A673 (cell line): ENCODE results near the gene CGB3. TPM values are rescaled to one million over a fixed set of nuclear protein-coding genes. Genes with fewer than 3 reads are reported as not detected.

Source experiments
- BruUV-seq: library from RNA; stranded (reverse); fragments of 400-500 nt; replicated peaks from 2 replicates; lab custom pipeline; 2021; lab: Mats Ljungman, UMichigan
- CTCF ChIA-PET: fragments of 300-600 bp; sonication (Branson Sonifier 250); formaldehyde crosslinking; loops from one replicate; lab custom pipeline; 2022; ENCODE audit warnings: antibody characterized with exemption; lab: Charles Lee
- POLR2A ChIA-PET: fragments of 300-600 bp; sonication (Branson Sonifier 250); formaldehyde crosslinking; loops from one replicate; lab custom pipeline; 2022; ENCODE audit warnings: antibody characterized with exemption; ENCODE audit not compliant: low non-redundant PET; lab: Charles Lee
- DNase-seq: peaks from one replicate; pipeline ENCODE4 v3.0.0-alpha.2; 2015; ENCODE audit warnings: low spot score
- H3K27ac ChIP-seq: fragments of 200-600 bp; sonication (generic); 2 replicates; pipeline ENCODE4 v1.5.1; 2016; ENCODE audit warnings: mixed run types, low read depth, mild to moderate bottlenecking, mixed read lengths, antibody characterized with exemption, low read length; ENCODE audit not compliant: poor library complexity, severe bottlenecking
- H3K27me3 ChIP-seq: fragments of 200-600 bp; sonication (generic); replicated peaks from 2 replicates; pipeline ENCODE4 v1.6.1; 2017; ENCODE audit warnings: mixed run types, low read depth, mild to moderate bottlenecking, mixed read lengths, antibody characterized with exemption, low read length; ENCODE audit not compliant: insufficient read depth, poor library complexity
- H3K36me3 ChIP-seq: fragments of 200-600 bp; sonication (generic); 2 replicates; pipeline ENCODE4 v1.6.1; 2016; ENCODE audit warnings: mixed run types, mild to moderate bottlenecking, mixed read lengths, antibody characterized with exemption, low read length; ENCODE audit not compliant: insufficient read depth, poor library complexity, severe bottlenecking
- H3K4me1 ChIP-seq: fragments of 200-600 bp; sonication (generic); 2 replicates; pipeline ENCODE4 v1.6.1; 2017; ENCODE audit warnings: mixed run types, mild to moderate bottlenecking, mixed read lengths, antibody characterized with exemption, low read length; ENCODE audit not compliant: insufficient read depth, poor library complexity, severe bottlenecking
- H3K4me3 ChIP-seq: fragments of 200-600 bp; sonication (generic); 2 replicates; pipeline ENCODE4 v1.5.1; 2016; ENCODE audit warnings: low read depth, mixed run types, mild to moderate bottlenecking, mixed read lengths, low read length; ENCODE audit not compliant: poor library complexity, severe bottlenecking
- H3K9me3 ChIP-seq: fragments of 200-600 bp; sonication (generic); 2 replicates; pipeline ENCODE4 v1.6.1; 2016; ENCODE audit warnings: mixed run types, low read depth, mild to moderate bottlenecking, mixed read lengths, antibody characterized with exemption, low read length; ENCODE audit not compliant: poor library complexity, severe bottlenecking
- EZH2 ChIP-seq: fragments of 200-600 bp; sonication (generic); IDR thresholded peaks from 2 replicates; pipeline ENCODE4 v1.6.1; 2017; ENCODE audit warnings: borderline replicate concordance, low read depth, mild to moderate bottlenecking, mixed read lengths, antibody characterized with exemption, low read length; ENCODE audit not compliant: poor library complexity, severe bottlenecking
- intact Hi-C: fragments of 100-400 bp; cut with micrococcal nuclease; formaldehyde crosslinking; loops from one replicate; pipeline ENCODE4 v1.10.0; 2022; ENCODE audit not compliant: unreplicated experiment
- total RNA-seq: library from RNA; stranded (reverse); gene quantifications from 2 replicates; pipeline ENCODE4 v1.2.3, GENCODE V29; 2021
- TF ChIP-seq, protein P1 (sequence below): fragments of 300-800, 200-600 bp; sonication (generic); conservative IDR thresholded peaks from 2 replicates; pipeline ENCODE4 v1.5.1; 2017; ENCODE audit warnings: low read depth, mild to moderate bottlenecking, antibody characterized with exemption, low read length, moderate library complexity, mixed read lengths

CGB3 gene
- total RNA-seq, 1 experiment from 2014 or later = not detected

DNA sequence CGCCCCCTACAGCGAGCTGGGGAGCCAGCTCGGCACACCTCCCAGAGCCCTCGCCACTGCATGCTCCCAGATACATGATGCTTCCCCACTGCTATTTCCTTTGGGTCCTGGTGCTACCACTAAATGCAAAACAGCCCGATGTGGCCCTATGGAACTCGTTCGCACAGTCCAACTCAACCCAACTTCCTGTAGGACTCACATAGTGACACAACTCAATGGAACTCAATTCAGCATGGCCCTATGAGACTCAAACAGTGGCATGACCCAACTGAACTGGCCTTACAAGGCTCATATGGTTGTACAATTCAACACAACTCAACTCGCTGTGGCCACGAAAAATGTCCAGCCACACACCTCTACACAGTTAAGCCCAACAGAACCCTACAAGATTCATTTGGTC lies 44.9 kb upstream of the CGB3 start:
- no peak overlapping the region for H3K27ac ChIP-seq
- H3K4me1 ChIP-seq = peaks cover 14% of the 10 kb centered on the region
- no peak overlapping the region for H3K4me3 ChIP-seq
- TF ChIP-seq, protein P1, sequence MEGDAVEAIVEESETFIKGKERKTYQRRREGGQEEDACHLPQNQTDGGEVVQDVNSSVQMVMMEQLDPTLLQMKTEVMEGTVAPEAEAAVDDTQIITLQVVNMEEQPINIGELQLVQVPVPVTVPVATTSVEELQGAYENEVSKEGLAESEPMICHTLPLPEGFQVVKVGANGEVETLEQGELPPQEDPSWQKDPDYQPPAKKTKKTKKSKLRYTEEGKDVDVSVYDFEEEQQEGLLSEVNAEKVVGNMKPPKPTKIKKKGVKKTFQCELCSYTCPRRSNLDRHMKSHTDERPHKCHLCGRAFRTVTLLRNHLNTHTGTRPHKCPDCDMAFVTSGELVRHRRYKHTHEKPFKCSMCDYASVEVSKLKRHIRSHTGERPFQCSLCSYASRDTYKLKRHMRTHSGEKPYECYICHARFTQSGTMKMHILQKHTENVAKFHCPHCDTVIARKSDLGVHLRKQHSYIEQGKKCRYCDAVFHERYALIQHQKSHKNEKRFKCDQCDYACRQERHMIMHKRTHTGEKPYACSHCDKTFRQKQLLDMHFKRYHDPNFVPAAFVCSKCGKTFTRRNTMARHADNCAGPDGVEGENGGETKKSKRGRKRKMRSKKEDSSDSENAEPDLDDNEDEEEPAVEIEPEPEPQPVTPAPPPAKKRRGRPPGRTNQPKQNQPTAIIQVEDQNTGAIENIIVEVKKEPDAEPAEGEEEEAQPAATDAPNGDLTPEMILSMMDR = no peak
- TF ChIP-seq EZH2 = no peak
- H3K27me3 ChIP-seq = peaks cover 24% of the 10 kb centered on the region
- no peaks in the 10 kb centered on the region for H3K9me3 ChIP-seq
- ChIA-PET CTCF (interaction anchor here (0.5 to 1.0 kb wide), 2 partner anchors 70 to 1084 kb away, joined by 4 to 5 read pairs; no protein-coding TSS in a partner anchor), POLR2A (no interaction called here)
- no peaks in the 10 kb centered on the region for H3K36me3 ChIP-seq
- BruUV-seq = no TSS peak
- no peak for DNase-seq
- intact Hi-C loops = no loop called here

GRCh38 chr19:49067554-49067953 lies 43.4 kb upstream of the CGB3 start:
- ChIA-PET CTCF (interaction anchor here (0.6 to 0.9 kb wide), 3 partner anchors 20 to 71 kb away, joined by 3 to 5 read pairs (median 3); no protein-coding TSS in a partner anchor), POLR2A (no interaction called here)
- TF ChIP-seq, protein P1 = no peak
- no peak for TF ChIP-seq EZH2
- Histone ChIP-seq H3K4me1 (peaks cover 14% of the 10 kb centered on the region), H3K4me3 (no peak overlapping the region), H3K27ac (no peak overlapping the region), H3K27me3 (peaks cover 10% of the 10 kb centered on the region), H3K36me3 (no peaks in the 10 kb centered on the region), H3K9me3 (no peaks in the 10 kb centered on the region)
- intact Hi-C loops = no loop called here
- BruUV-seq = no TSS peak
- DNase-seq = no peak

DNA sequence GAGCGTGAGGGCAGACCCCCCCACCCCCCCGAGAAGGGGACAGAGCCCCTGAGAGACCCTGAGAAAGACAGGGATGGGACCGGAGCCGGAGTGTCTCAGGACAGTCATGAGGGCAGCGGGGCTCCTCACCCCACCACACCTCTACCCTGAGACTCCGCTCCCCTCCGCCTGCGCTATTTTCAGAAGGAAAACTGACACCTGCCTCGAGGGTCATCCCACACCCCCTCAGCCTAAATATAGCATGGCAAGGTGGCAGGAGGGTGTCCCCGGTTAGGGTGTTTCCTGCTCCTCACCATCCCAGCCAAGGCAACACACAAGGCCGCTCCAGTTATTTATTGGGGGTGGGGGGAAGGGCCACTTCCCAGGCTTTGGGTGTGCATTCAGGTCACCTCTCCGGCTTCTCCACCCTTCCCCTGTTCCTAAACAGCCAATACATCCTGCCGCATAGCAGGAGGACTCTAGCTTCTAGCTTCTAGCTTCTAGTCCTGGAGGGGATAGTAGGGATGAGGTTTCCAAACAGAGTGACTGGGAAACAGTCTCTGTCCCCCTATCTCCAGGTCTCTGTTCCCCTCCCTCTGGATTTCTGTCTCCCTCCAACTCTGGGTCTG lies 41.9 kb upstream of the CGB3 start:
- no peak for DNase-seq
- ChIA-PET POLR2A (no interaction called here), CTCF (interaction anchor here (1.5 kb wide), 1 partner anchor 66 kb away, joined by 4 read pairs; no protein-coding TSS in a partner anchor)
- Histone ChIP-seq H3K27me3 (no peaks in the 10 kb centered on the region), H3K36me3 (no peaks in the 10 kb centered on the region), H3K27ac (no peak overlapping the region), H3K9me3 (no peaks in the 10 kb centered on the region), H3K4me3 (no peak overlapping the region), H3K4me1 (peaks cover 9% of the 10 kb centered on the region)
- intact Hi-C loops = no loop called here
- no TSS peak for BruUV-seq
- no peak for TF ChIP-seq EZH2
- TF ChIP-seq, protein P1 = no peak
